GM23338 (cell line): ENCODE measurements around the gene GABRB3. TPM values are rescaled to one million over a fixed set of nuclear protein-coding genes. Genes with fewer than 3 reads are reported as not detected.

Source experiments
- ATAC-seq: fragments of 200-7000 bp; cut with Tn5 transposase; 3 replicates; pipeline ENCODE4 v1.9.1; 2020
- DNase-seq: peaks from one replicate; pipeline ENCODE4 v3.0.0-alpha.2; 2015; ENCODE audit warnings: low spot score
- H2AFZ ChIP-seq: fragments of 200-600 bp; sonication (generic); 2 replicates; pipeline ENCODE4 v1.8.0; 2016; ENCODE audit warnings: antibody characterized with exemption, mild to moderate bottlenecking, moderate library complexity
- H3F3A ChIP-seq: fragments of 200-600 bp; sonication (generic); replicated peaks from 2 replicates; pipeline ENCODE4 v1.8.0; 2017; ENCODE audit warnings: antibody characterized with exemption, mixed run types, low read depth
- H3K27ac ChIP-seq: fragments of 200-600 bp; sonication (generic); 2 replicates; pipeline ENCODE4 v1.6.1; 2016; ENCODE audit warnings: low read depth
- H3K27me3 ChIP-seq: fragments of 200-600 bp; sonication (generic); 2 replicates; pipeline ENCODE4 v1.8.0; 2016; ENCODE audit warnings: mild to moderate bottlenecking, mixed run types, moderate library complexity; ENCODE audit not compliant: insufficient read depth
- H3K36me3 ChIP-seq: fragments of 200-600 bp; sonication (generic); 2 replicates; pipeline ENCODE4 v1.8.0; 2016; ENCODE audit warnings: mild to moderate bottlenecking; ENCODE audit not compliant: insufficient read depth
- H3K4me1 ChIP-seq: fragments of 200-600 bp; sonication (generic); 2 replicates; pipeline ENCODE4 v1.8.0; 2016; ENCODE audit warnings: mild to moderate bottlenecking, moderate library complexity; ENCODE audit not compliant: insufficient read depth
- H3K4me2 ChIP-seq: fragments of 200-600 bp; sonication (generic); 2 replicates; pipeline ENCODE4 v1.7.1; 2017; ENCODE audit warnings: mixed run types
- H3K4me3 ChIP-seq: fragments of 200-600 bp; sonication (generic); 2 replicates; pipeline ENCODE4 v1.6.1; 2016; ENCODE audit warnings: mixed run types
- H3K79me2 ChIP-seq: fragments of 200-600 bp; sonication (generic); replicated peaks from 2 replicates; pipeline ENCODE4 v1.8.0; 2017; ENCODE audit warnings: mild to moderate bottlenecking; ENCODE audit not compliant: insufficient read depth
- H3K9me2 ChIP-seq: fragments of 200-600 bp; sonication (generic); 2 replicates; pipeline ENCODE4 v1.8.0; 2017; ENCODE audit not compliant: insufficient read depth
- H4K20me1 ChIP-seq: fragments of 200-600 bp; sonication (generic); replicated peaks from 2 replicates; pipeline ENCODE4 v1.8.0; 2017; ENCODE audit warnings: mild to moderate bottlenecking; ENCODE audit not compliant: insufficient read depth
- H3K27ac Mint-ChIP-seq: 2 replicates; pipeline ENCODE4 v1.8.0; 2020; ENCODE audit warnings: inconsistent platforms, mild to moderate bottlenecking, moderate library complexity, mixed read lengths
- H3K27me3 Mint-ChIP-seq: 3 replicates; pipeline ENCODE4 v1.8.0; 2022; ENCODE audit warnings: low read depth, mild to moderate bottlenecking, moderate library complexity, mixed read lengths, inconsistent platforms; ENCODE audit not compliant: insufficient read depth, poor library complexity
- H3K36me3 Mint-ChIP-seq: 3 replicates; pipeline ENCODE4 v1.8.0; 2021; ENCODE audit warnings: low read depth, mild to moderate bottlenecking, inconsistent platforms, moderate library complexity, mixed read lengths
- H3K4me1 Mint-ChIP-seq: 3 replicates; pipeline ENCODE4 v1.8.0; 2020; ENCODE audit warnings: mild to moderate bottlenecking, inconsistent platforms, mixed read lengths
- H3K4me3 Mint-ChIP-seq: 3 replicates; pipeline ENCODE4 v1.8.0; 2021; ENCODE audit warnings: moderate library complexity, mild to moderate bottlenecking, inconsistent platforms, mixed read lengths
- H3K9me3 Mint-ChIP-seq: 3 replicates; pipeline ENCODE4 v1.8.0; 2020; ENCODE audit warnings: moderate library complexity, mild to moderate bottlenecking, inconsistent platforms, mixed read lengths
- CTCF ChIP-seq, 2 experiments: fragments of 200-600 bp in 1 of 2; sonication (generic) in 1 of 2; conservative IDR thresholded peaks; 2 replicates each; pipeline versions ENCODE4 v1.5.1 to v1.6.1; 2016 to 2017; ENCODE audit warnings: antibody characterized with exemption in 2 of 2, low read depth in 2 of 2, mild to moderate bottlenecking in 2 of 2, moderate library complexity in 1 of 2
- ETS1 ChIP-seq: IDR thresholded peaks from 2 replicates; pipeline ENCODE4 v1.6.1; 2016; ENCODE audit warnings: antibody characterized with exemption
- EZH2 ChIP-seq: fragments of 200-600 bp; sonication (generic); IDR thresholded peaks from one replicate; pipeline ENCODE4 v1.8.0; 2017; ENCODE audit warnings: antibody characterized with exemption, mild to moderate bottlenecking, low read depth; ENCODE audit not compliant: unreplicated experiment
- JUNB ChIP-seq: IDR thresholded peaks from one replicate; pipeline ENCODE4 v1.6.1; 2016; ENCODE audit warnings: antibody characterized with exemption; ENCODE audit not compliant: unreplicated experiment
- NANOG ChIP-seq: IDR thresholded peaks from 2 replicates; pipeline ENCODE4 v1.6.1; 2016; ENCODE audit warnings: antibody characterized with exemption, borderline replicate concordance
- REST ChIP-seq: IDR thresholded peaks from one replicate; pipeline ENCODE4 v1.6.1; 2018; ENCODE audit warnings: antibody characterized with exemption; ENCODE audit not compliant: unreplicated experiment
- STAT1 ChIP-seq: IDR thresholded peaks from one replicate; pipeline ENCODE4 v1.6.1; 2016; ENCODE audit warnings: antibody characterized with exemption; ENCODE audit not compliant: unreplicated experiment
- ZNF114 ChIP-seq: fragments of 250-450 bp; sonication (Bioruptor Pico); IDR thresholded peaks from 2 replicates; pipeline ENCODE4 v1.5.0; 2020; ENCODE audit warnings: mild to moderate bottlenecking, moderate library complexity
- ZNF331 ChIP-seq: fragments of 250-450 bp; sonication (Bioruptor Pico); IDR thresholded peaks from 2 replicates; pipeline ENCODE4 v1.5.0; 2020; ENCODE audit warnings: low read depth, mild to moderate bottlenecking, moderate library complexity
- ZNF462 ChIP-seq: fragments of 250-450 bp; sonication (Bioruptor Pico); IDR thresholded peaks from 2 replicates; pipeline ENCODE4 v1.5.0; 2020; ENCODE audit warnings: mild to moderate bottlenecking, moderate library complexity
- polyA plus RNA-seq: library from polyadenylated mRNA; unstranded; fragments of >200 nt; fragmentation: Nextera tagmentation; extraction: Ambion mirVana; gene quantifications from 2 replicates; pipeline ENCODE4 v1.2.1, GENCODE V29; 2016
- total RNA-seq: library from RNA; depleted of rRNA; stranded (reverse); fragments of >200 nt; shearing (Covaris generic); gene quantifications from 2 replicates; pipeline ENCODE4 v1.2.3, GENCODE V29; 2014

Gene GABRB3
- total and polyA plus RNA-seq, 2 experiments from 2014 or later = 56.5 to 131 TPM

GRCh38 chr15:26550880-26551279, 222.0 kb downstream of the GABRB3 start:
- Histone ChIP-seq H3K4me3 (no peak overlapping the region), H3K79me2 (no peaks in the 10 kb centered on the region), H3K4me2 (no peak overlapping the region), H3K4me1 (no peaks in the 10 kb centered on the region), H3K27ac (no peak overlapping the region), H3K27me3 (no peaks in the 10 kb centered on the region), H4K20me1 (no peaks in the 10 kb centered on the region; the same call in 1 of the 2 replicates), H3K9me2 (peaks cover 12% of the 10 kb centered on the region; the same call in 1 of the 2 replicates), H3K36me3 (peaks cover 19% of the 10 kb centered on the region), H3F3A (no peaks in the 10 kb centered on the region), H2AFZ (no peak overlapping the region)
- DNase-seq (no peak), ATAC-seq (no peak)
- H3K27ac Mint-ChIP-seq = no peak overlapping the region; the same call in 1 of the 2 replicates
- H3K27me3 Mint-ChIP-seq = peaks cover 3% of the 10 kb centered on the region
- no peaks in the 10 kb centered on the region for H3K9me3 Mint-ChIP-seq
- H3K4me1 Mint-ChIP-seq = no peaks in the 10 kb centered on the region
- TF ChIP-seq STAT1 (no peak), JUNB (no peak), ETS1 (no peak), ZNF331 (no peak), CTCF (conservative IDR thresholded peaks at IDR 0.05; ENCODE audit: low read depth in 2 of 2) (no peak), NANOG (no peak), REST (no peak), ZNF114 (CRISPR knock-in tag) (no peak), EZH2 (no peak), ZNF462 (CRISPR knock-in tag) (no peak)
- no peak overlapping the region for H3K4me3 Mint-ChIP-seq
- H3K36me3 Mint-ChIP-seq = peaks cover 72% of the 10 kb centered on the region
